Medulla oblongata (tissue), 1 donor: ENCODE measurements around the gene PILRA.
"Not testable (repeated sequence)": the region's sequence is repeated elsewhere in the genome, so short reads cannot be mapped to it uniquely, and the experiment has no call there.

ENCODE experiments used
- DNase-seq: peaks from one replicate; pipeline ENCODE4 v3.0.0-alpha.2; 2015; ENCODE audit errors: extremely low spot score

The PILRA gene

GRCh38 chr7:100434297-100435144, 61.2 kb downstream of the PILRA start:
- no peak for DNase-seq

GRCh38 chr7:100435401-100436304, 62.4 kb downstream of the PILRA start:
- DNase-seq = no peak

DNA sequence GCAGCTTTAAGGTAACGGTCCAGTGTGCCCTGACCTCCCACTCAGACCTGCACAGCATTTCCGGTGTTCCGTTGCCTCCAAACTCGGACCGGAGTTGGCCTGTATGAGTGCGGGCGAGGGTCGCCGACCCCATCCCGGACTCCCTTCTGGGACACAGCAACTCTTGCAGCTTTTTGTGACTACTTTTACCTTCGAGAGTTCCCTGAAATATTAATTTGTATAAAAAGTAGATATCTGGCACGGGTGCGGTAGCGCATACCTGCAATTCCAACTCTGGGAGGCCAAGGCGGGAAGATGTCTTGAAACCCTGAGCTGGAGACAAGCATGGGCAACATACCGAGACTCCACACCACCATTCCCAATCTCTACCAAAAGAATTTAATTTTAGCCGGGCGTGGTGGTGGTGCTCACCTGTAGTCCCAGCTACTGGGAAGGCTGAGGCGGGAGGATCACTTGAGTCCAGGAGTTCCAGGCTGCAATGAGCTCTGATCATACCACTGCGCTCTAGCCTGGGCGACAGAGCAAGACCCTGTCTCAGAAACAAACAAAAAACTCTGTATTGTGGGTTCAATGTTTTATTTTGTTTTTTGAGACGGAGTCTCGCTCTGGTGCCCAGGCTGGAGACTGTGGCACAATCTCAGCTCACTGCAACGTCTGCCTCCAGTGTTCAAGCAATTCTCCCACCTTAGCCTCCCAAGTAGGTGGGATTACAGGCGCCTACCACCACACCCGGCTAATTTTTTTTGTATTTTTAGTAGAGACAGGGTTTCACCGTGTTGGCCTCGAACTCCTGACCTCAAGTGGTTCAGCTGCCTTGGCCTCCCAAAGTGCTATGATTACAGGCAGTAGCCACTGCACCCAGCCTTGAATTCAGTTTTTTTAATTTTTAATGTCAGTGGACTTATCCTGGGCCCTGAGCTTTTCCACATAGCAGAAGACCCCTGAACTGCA, 64.1 kb downstream of the PILRA start:
- no peak for DNase-seq

GRCh38 chr7:100438172-100438571, 64.9 kb downstream of the PILRA start:
- DNase-seq = no peak

DNA sequence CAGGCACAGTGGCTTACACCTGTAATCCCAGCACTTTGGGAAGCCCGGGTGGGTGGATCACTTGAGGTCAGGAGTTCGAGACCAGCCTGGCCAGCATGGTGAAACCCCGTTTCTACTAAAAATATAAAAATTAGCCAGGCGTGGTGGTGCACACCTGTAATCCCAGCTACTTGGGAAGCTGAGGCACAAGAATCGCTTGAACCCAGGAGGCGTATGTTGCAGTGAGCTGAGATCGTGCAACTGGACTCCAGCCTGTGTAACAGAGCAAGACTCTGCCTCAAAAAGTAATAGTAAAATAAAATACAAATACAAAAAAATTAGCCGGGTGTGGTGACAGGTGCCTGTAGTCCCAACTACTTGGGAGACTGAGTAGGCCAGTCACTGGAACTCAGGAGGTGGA, 65.4 kb downstream of the PILRA start:
- DNase-seq = not testable (repeated sequence)

GRCh38 chr7:100439244-100439643, 66.0 kb downstream of the PILRA start:
- not testable (repeated sequence) for DNase-seq

GRCh38 chr7:100441641-100442535, 68.6 kb downstream of the PILRA start:
- DNase-seq = no peak

GRCh38 chr7:100443096-100443840, 70.0 kb downstream of the PILRA start:
- DNase-seq = no peak

GRCh38 chr7:100444311-100445278, 71.3 kb downstream of the PILRA start:
- no peak for DNase-seq

GRCh38 chr7:100446040-100446439, 72.8 kb downstream of the PILRA start:
- no peak for DNase-seq

GRCh38 chr7:100447363-100447762, 74.1 kb downstream of the PILRA start:
- DNase-seq = not testable (repeated sequence)

- no peak for DNase-seq
Measured at GRCh38 chr7:100449190-100449795, 76.0 kb downstream of the PILRA start.
